ENCODE measurements around the gene SDK1. TPM values are rescaled to one million over a fixed set of nuclear protein-coding genes. Genes with fewer than 3 reads are reported as not detected.
"Not testable (repeated sequence)": the region's sequence is repeated elsewhere in the genome, so short reads cannot be mapped to it uniquely, and the experiment has no call there.

The SDK1 gene
- total and polyA plus RNA-seq, 12 donors = 1.0 to 5.3 (median 3.2) TPM

DNA sequence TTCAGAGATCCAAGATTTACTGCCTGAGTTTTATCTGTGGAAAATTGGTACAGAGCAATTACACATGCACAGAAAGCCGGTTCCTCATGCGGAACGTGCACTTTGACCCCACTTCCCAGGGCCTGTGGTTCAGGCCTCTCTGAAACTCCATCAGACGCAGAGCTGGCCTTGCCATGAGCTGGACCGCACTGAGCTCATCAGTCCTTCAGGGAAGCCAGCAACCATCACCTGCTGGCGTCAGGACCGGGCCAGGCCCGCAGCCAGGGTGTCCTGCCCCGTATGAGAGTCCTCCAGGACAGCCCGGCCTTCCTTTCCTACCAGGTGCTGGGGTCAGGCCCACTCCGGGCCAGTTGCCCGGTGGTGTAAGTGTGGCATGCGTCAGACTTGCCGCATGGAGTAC lies 934.5 kb downstream of the SDK1 start:
- Histone ChIP-seq H3K4me1 (no peaks in the 10 kb centered on the region), H3K36me3 (no peaks in the 10 kb centered on the region), H3K27ac (no peak overlapping the region), H3K9me3 (no peaks in the 10 kb centered on the region), H3K4me3 (no peak overlapping the region), H3K27me3 (no peaks in the 10 kb centered on the region)
- 85 to 88% methylated on average over 14 of the region's 14 CpGs for WGBS, 2 donors
- no peak for TF ChIP-seq CTCF (IDR thresholded peaks at IDR 0.05)
- ATAC-seq (no peak), DNase-seq (no peak)
- intact Hi-C loops (cut with DNase I) = no loop called here

- Histone ChIP-seq H3K27me3 (no peaks in the 10 kb centered on the region), H3K4me1 (no peaks in the 10 kb centered on the region), H3K27ac (no peak overlapping the region), H3K4me3 (no peak overlapping the region), H3K36me3 (no peaks in the 10 kb centered on the region), H3K9me3 (no peaks in the 10 kb centered on the region)
- ATAC-seq (no peak), DNase-seq (no peak)
- 92 to 94% methylated on average over 12 of the region's 12 CpGs for WGBS, 2 donors
- TF ChIP-seq CTCF (IDR thresholded peaks at IDR 0.05) = no peak
- intact Hi-C loops (cut with DNase I) = no loop called here
Observed at GRCh38 chr7:4236389-4236788, 935.3 kb downstream of the SDK1 start.

DNA sequence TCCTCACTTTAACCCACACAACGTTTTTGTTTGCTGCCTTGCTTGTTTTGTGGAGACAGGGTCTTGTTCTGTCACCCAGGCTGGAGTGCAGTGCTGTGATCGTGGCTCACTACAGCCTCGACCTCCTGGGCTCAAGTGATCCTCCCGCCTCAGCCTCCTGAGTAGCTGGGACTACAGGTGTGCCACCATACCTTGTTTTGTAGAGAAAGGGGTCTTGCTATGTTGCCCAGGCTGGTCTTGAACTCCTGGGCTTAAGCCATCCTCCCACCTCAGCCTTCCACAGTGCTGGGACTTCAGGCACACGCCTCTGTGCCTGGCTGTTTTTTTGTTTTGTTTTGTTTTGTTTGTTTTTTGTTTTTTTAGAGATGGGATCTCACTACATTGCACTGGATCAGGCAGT lies 935.8 kb downstream of the SDK1 start:
- H3K27me3 ChIP-seq; H3K4me3 ChIP-seq; H3K27ac ChIP-seq; H3K36me3 ChIP-seq; H3K9me3 ChIP-seq; ATAC-seq; DNase-seq; intact Hi-C loops (cut with DNase I); H3K4me1 ChIP-seq: not testable (repeated sequence)
- 76 to 85% methylated on average over 5 of the region's 5 CpGs for WGBS, 2 donors

- Histone ChIP-seq H3K27me3 (no peaks in the 10 kb centered on the region), H3K4me3 (no peak overlapping the region), H3K36me3 (no peaks in the 10 kb centered on the region), H3K9me3 (no peaks in the 10 kb centered on the region), H3K4me1 (no peaks in the 10 kb centered on the region), H3K27ac (no peak overlapping the region)
- WGBS, 2 donors = 83 to 87% methylated on average over 25 of the region's 25 CpGs
- TF ChIP-seq CTCF (IDR thresholded peaks at IDR 0.05) = no peak
- DNase-seq (no peak), ATAC-seq (no peak)
- intact Hi-C loops (cut with DNase I) = no loop called here
Observed at GRCh38 chr7:4237296-4238235, 936.5 kb downstream of the SDK1 start.

GRCh38 chr7:4238861-4239260 lies 937.8 kb downstream of the SDK1 start:
- Histone ChIP-seq H3K27me3 (no peaks in the 10 kb centered on the region), H3K9me3 (peaks cover 0 to 6% (median 0%) of the 10 kb centered on the region in 11 donors), H3K4me3 (no peak overlapping the region), H3K27ac (no peak overlapping the region), H3K4me1 (no peaks in the 10 kb centered on the region), H3K36me3 (no peaks in the 10 kb centered on the region)
- DNase-seq (no peak), ATAC-seq (no peak)
- intact Hi-C loops (cut with DNase I) = no loop called here
- 84 to 92% methylated on average over 5 of the region's 5 CpGs for WGBS, 2 donors
- no peak for TF ChIP-seq CTCF (IDR thresholded peaks at IDR 0.05)

All from heart right ventricle (tissue), 16 donors.